HG03439 (cell line): ENCODE results near the gene TBC1D28.
"Not testable (repeated sequence)": the region's sequence is repeated elsewhere in the genome, so short reads cannot be mapped to it uniquely, and the experiment has no call there.

Source experiments
- ATAC-seq: cut with Tn5 transposase; IDR thresholded peaks from one replicate; pipeline ENCODE4 v1.9.1; 2021; ENCODE audit warnings: mild to moderate bottlenecking, moderate library complexity; ENCODE audit not compliant: unreplicated experiment

The TBC1D28 gene

GRCh38 chr17:18644291-18644690 is at the start of gene TBC1D28:
Gene TBC1D28 (minus strand): TSS chr17:18644391. CDS start chr17:18641352, 3,039 bp downstream.
- not testable (repeated sequence) for ATAC-seq

GRCh38 chr17:18682668-18683067 is 38.5 kb upstream of the TBC1D28 start:
- ATAC-seq: not testable (repeated sequence)

GRCh38 chr17:18681767-18682571 is 37.8 kb upstream of the TBC1D28 start, which contains the start of gene FOXO3B:
Gene FOXO3B (minus strand): TSS chr17:18682314. CDS start chr17:18681651, 663 bp downstream.
- ATAC-seq: peak; percentile 92

GRCh38 chr17:18677381-18677780 is 33.2 kb upstream of the TBC1D28 start:
- ATAC-seq: not testable (repeated sequence)

GRCh38 chr17:18676928-18677327 is 32.7 kb upstream of the TBC1D28 start:
- ATAC-seq: not testable (repeated sequence)

GRCh38 chr17:18672395-18673227 is 28.4 kb upstream of the TBC1D28 start:
- ATAC-seq: not testable (repeated sequence)

DNA sequence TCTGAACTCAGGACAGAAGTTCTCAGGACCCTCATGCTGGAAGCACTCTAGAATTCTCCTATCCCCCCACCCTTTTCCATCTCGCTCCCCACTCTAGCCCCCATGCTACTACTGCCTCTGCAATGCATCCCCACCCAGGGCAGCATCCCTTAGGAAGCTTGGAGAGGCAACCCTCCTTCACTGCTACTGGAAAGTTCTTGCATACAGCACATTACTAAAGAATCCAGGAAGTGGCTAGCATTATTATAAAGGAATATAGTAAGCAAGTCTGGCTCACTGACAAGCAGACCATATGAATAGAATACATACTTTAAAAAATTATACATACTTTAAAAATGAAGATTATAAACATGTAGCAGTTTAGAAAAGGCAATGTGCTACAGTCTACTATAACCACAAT is 24.4 kb upstream of the TBC1D28 start:
- ATAC-seq: not testable (repeated sequence)

DNA sequence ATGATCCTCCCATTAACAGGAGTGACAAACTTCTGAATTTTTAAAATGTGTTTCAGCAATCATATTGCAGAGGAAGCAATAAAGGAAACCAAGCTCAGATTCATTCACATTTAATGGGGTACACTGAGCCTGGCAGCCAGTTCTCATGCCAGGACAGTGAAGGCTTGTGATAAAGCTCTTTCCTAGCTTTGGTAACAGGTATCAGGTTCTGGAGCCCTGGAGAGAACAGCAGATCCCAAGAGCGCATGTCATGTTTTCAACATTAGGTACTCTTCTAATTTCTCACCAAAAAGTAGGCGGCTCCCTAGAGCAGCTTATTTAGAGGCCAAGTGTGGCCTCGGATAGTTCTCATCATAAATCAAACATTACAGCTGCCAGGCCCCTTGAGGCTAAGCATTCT is 23.3 kb upstream of the TBC1D28 start:
- not testable (repeated sequence) for ATAC-seq

DNA sequence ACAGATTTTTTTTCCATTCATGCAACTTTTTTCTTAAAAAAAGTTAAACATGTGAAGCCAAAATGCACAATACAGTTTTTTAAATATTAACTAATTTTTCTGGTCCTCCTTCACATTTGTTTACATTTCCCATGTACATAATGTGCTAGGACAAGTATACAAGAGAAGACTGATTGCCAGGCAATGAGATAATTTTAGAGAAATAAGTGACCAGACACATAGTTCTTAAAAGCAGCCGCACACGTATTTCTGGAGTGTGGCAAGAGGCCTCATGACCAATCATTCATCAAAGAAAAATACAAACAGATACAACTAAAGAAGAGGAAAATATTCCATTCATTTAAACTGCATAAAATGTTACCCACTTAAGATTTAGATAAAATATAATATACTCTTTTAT is 22.1 kb upstream of the TBC1D28 start:
- not testable (repeated sequence) for ATAC-seq

DNA sequence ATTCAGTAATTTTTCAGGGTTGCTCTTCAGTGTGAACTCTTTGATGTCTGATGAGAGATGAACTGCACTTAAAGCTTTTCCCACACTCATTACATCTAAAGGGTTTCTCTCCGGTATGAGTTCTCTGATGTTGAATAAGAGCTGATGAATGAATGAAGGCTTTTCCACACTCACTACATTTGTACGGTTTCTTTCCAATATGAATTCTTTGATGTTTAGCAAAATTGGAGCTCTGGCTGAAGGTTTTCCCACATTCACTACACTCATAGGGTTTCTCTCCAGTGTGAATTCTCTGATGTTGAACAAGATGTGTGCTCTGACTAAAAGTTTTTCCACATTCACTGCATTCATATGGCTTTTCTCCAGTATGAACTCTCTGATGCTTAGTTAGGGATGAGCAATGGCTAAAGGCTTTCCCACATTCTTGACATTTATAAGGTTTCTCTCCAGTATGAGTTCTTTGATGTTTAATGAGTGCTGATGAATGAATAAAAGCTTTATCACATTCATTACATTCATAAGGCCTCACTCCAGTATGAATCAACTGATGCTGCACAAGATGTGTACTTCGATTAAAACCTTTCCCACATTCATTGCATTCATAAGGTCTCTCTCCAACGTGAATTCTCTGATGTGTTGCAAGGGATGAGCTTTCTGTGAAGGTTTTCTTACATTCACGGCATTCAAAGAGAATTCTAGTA is 17.9 kb upstream of the TBC1D28 start:
- not testable (repeated sequence) for ATAC-seq

DNA sequence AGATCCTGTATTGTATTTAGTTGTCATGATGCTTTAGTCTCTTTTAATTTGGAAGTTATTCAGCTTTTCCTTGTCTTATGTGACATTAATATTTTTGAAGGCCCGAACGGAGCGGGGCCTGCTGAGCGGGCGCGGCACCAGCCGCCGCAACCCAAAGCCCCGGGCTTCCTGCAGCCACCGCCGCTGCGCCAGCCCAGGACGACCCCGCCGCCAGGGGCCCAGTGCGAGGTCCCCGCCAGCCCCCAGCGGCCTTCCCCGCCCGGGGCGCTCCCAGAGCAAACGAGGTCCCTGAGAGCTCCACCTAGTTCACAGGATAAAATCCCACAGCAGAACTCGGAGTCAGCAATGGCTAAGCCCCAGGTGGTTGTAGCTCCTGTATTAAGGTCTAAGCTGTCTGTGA is 5.9 kb upstream of the TBC1D28 start:
- not testable (repeated sequence) for ATAC-seq

DNA sequence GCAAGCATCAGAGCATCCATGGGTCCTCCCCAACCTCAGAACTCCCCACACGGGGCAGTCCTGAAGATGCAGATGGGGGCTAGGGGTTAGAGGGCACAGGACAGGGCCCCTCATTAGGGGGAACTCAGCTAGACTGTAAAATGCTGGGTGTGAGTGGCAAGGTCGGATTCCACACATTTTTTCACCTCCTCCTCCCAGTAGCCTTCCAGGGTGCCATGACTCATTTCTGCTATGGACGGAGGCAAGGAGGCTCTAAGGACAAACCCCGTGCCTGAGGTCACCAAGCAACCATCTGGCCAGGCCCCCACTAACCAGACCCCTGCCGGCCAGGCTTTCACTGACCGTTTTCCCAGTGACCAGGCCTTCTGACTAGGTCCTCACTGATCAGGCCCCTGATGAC is 1.1 kb downstream of the TBC1D28 start:
- ATAC-seq: not testable (repeated sequence)

DNA sequence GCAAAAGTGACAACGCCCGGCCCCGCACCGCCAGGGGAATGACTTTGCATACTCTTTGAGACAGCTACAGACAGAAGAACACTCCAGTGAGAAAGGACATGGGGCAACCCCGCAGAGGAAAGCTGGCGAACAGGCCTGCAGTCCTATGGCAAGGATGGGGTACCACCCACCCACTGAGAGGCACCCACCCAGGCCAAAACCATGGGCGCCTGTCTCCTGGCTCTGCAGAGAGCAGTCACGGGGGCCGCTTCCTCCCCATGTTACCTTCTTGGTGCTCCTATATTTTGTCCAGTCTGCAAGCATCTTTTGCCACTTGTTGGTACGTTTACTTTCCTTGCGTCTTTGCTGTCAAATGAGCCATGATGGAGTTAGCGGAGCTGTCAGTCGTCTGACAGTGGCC is 5.8 kb downstream of the TBC1D28 start:
- not testable (repeated sequence) for ATAC-seq

DNA sequence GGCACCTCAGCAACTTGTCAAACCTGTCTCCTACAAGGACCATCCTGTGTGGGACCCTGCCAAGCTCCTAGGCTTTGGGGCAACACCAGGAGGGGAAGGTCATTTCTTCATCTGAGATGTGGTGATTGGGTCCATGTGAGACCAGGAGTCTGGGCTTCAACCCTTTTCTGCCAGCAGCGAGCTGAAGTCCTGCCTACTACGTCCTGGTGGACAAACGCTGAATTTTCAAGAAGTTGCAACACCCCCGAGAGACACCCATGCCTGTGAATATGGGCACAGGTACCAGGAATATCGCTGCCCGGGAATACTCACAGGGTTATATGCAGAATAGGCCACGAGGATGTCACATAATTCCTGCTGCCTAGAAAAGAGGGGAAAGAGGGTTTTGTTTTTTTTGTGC is 8.0 kb downstream of the TBC1D28 start:
- ATAC-seq: not testable (repeated sequence)

GRCh38 chr17:18635773-18636172 is 8.4 kb downstream of the TBC1D28 start:
- not testable (repeated sequence) for ATAC-seq

DNA sequence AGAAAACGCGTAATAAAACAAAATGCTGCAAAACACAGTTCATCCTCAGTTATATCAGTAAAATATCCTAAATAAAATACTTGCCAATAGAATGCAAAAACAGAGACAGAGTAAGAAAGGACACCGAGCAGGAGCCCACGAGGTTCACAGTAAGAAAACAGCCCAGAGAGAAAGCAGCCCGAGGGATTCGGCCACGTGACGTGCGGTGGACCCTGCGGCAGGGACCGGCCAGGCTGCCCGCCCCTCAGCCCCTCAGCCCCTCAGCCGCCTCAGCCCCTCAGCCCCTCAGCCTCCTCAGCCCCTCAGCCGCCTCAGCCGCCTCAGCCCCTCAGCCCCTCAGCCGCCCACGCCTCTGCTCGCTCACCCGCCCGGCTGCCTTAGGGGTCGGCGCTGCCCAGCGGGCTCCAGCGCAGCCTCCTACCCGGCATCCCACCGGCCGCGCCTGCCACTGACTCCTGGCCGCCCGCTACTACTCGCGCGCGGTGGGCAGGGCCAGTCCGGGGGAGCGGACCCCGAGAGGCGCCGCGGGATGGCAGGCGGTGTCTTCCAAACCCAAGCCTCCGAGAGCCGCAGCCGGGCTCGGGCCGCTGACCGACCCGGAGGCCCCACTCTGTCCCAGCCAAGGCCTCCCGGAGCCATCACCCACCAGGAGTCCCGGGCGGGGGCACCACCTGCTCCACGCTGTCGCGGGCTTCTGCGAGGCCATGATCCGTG is 9.5 kb downstream of the TBC1D28 start:
- not testable (repeated sequence) for ATAC-seq

- ATAC-seq: no peak
These were observed 17.9 kb downstream of the TBC1D28 start for GRCh38 chr17:18626152-18626870.

- peak; percentile 79 for ATAC-seq
These were observed 18.6 kb downstream of the TBC1D28 start for GRCh38 chr17:18625509-18626104.

- ATAC-seq: peak; percentile 22
These were observed 19.2 kb downstream of the TBC1D28 start for GRCh38 chr17:18624862-18625501.
